Measurements from ENCODE around the gene RCVRN. TPM values are rescaled to one million over a fixed set of nuclear protein-coding genes. Genes with fewer than 3 reads are reported as not detected.

The RCVRN gene
- polyA plus RNA-seq, 1 of the 3 experiments (the other 2 are of a cell fraction): not detected

DNA sequence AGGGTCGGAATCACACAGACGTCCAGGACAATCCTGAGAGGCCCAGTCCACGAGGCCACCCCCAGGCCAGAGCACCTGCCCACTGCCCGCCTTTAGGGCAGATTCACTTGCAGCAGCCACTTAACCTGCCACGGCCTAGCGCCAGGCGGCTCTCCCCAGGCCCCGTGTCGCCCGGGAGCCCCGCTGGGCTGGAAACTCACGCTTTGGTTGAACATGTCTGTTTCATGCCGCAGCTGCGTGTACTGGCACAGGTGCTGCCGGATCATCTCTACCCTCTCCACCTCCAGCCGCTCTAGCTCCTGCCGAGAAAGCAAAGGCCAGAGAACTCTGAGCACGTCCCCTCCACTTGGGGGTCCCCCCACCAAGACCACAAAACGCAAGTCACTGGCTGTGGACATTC, 12.7 kb upstream of the RCVRN start:
- 38% methylated on average over 17 of the region's 19 CpGs for WGBS (ENCODE audit: low lambda C conversion rate)
- DNase-seq: no peak
- Histone ChIP-seq H3K4me1 (ENCODE audit: control insufficient read depth in 1 of 2, insufficient read depth in 2 of 2, low read depth in 1 of 2, low read length in 1 of 2) (no peaks in the 10 kb centered on the region), H3K9ac (no peak overlapping the region), H3K4me3 (ENCODE audit: low read depth in 2 of 2, low read length in 1 of 2) (no peak overlapping the region), H4K20me1 (ENCODE audit: insufficient read depth) (no peaks in the 10 kb centered on the region), H2AFZ (ENCODE audit: low read depth) (no peak overlapping the region), H3K4me2 (no peak overlapping the region), H3K27me3 (ENCODE audit: insufficient read depth) (peaks cover 20% of the 10 kb centered on the region; the same call in 1 of the 2 replicates), H3K9me2 (no peaks in the 10 kb centered on the region), H3K36me3 (replicated peaks in 1 of 2; ENCODE audit: control insufficient read depth in 1 of 2, insufficient read depth in 2 of 2, low read length in 1 of 2) (no peaks in the 10 kb centered on the region), H3F3A (replicated peaks; ENCODE audit: insufficient read depth) (no peaks in the 10 kb centered on the region), H3K27ac (ENCODE audit: low read depth in 2 of 2, low read length in 1 of 2) (no peak overlapping the region), H3K9me3 (no peaks in the 10 kb centered on the region), H3K79me2 (ENCODE audit: insufficient read depth) (no peaks in the 10 kb centered on the region)
- POLR2A ChIA-PET: no interaction called here
- CTCF ChIA-PET: interaction anchor here (0.7 to 3.8 kb wide), 3 partner anchors 11 to 697 kb away, joined by 3 to 15 read pairs (median 3); no protein-coding TSS in a partner anchor
- no peak for TF ChIP-seq RFX5 (IDR thresholded peaks at IDR 0.05; ENCODE audit: low read length)
- TF ChIP-seq GATA2 (CRISPR knock-in tag; IDR thresholded peaks at IDR 0.05): no peak
- no peak for TF ChIP-seq SMC3 (IDR thresholded peaks at IDR 0.05; ENCODE audit: low read depth, low read length)
- TF ChIP-seq GABPA (IDR thresholded peaks at IDR 0.05; ENCODE audit: low read depth): no peak
- TF ChIP-seq FOXJ3 (CRISPR knock-in tag; IDR thresholded peaks at IDR 0.05): no peak

DNA sequence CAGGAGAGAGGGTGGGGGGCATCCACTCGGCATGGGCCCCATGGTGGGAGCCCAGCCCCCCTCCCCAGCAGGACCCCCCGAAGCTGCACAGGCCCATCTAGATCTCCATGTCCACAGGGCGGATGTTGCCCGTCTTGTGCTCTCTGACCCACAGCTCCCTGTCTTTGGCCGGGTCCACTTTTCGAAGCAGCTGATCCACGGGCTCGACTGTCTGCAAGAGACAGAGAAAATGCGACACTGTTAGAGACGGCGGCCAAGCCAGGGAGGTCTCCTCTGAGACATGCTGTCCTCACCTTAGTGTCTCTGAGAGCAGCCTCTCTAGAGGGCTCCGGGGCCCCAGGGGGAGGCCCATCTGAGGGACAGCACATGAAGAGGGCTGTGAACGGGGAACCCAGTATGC, 12.1 kb upstream of the RCVRN start:
- H3K4me3 ChIP-seq (ENCODE audit: low read depth in 2 of 2, low read length in 1 of 2): no peak overlapping the region
- TF ChIP-seq RXRA (IDR thresholded peaks at IDR 0.05; ENCODE audit: borderline replicate concordance, low read depth) (no peak), MXI1 (IDR thresholded peaks at IDR 0.05; ENCODE audit: low read depth, low read length) (no peak), EZH2phosphoT487 (IDR thresholded peaks at IDR 0.05; ENCODE audit: borderline replicate concordance, low read depth) (no peak), TEAD4 (IDR thresholded peaks at IDR 0.05; ENCODE audit: borderline replicate concordance, insufficient read depth) (no peak)
- TF ChIP-seq, protein P1, sequence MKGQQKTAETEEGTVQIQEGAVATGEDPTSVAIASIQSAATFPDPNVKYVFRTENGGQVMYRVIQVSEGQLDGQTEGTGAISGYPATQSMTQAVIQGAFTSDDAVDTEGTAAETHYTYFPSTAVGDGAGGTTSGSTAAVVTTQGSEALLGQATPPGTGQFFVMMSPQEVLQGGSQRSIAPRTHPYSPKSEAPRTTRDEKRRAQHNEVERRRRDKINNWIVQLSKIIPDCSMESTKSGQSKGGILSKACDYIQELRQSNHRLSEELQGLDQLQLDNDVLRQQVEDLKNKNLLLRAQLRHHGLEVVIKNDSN (IDR thresholded peaks at IDR 0.05; ENCODE audit: borderline replicate concordance, low read depth): no peak
- no peaks in the 10 kb centered on the region for H3K79me2 ChIP-seq (ENCODE audit: insufficient read depth)
- H3K9me2 ChIP-seq: no peaks in the 10 kb centered on the region
- ChIA-PET CTCF (interaction anchor here (0.8 to 3.8 kb wide), 3 partner anchors 7 to 698 kb away, joined by 3 to 15 read pairs (median 5); no protein-coding TSS in a partner anchor), POLR2A (no interaction called here)
- no peak for DNase-seq
- H3K27me3 ChIP-seq (ENCODE audit: insufficient read depth): peaks cover 20% of the 10 kb centered on the region; the same call in 1 of the 2 replicates
- no peaks in the 10 kb centered on the region for H3K9me3 ChIP-seq
- WGBS (ENCODE audit: low lambda C conversion rate): 78% methylated on average over 6 of the region's 13 CpGs
- no peaks in the 10 kb centered on the region for H3F3A ChIP-seq (replicated peaks; ENCODE audit: insufficient read depth)
- H3K4me2 ChIP-seq: no peak overlapping the region
- no peaks in the 10 kb centered on the region for H4K20me1 ChIP-seq (ENCODE audit: insufficient read depth)
- no peak overlapping the region for H3K27ac ChIP-seq (ENCODE audit: low read depth in 2 of 2, low read length in 1 of 2)
- H3K9ac ChIP-seq: no peak overlapping the region
- no peaks in the 10 kb centered on the region for H3K4me1 ChIP-seq (ENCODE audit: control insufficient read depth in 1 of 2, insufficient read depth in 2 of 2, low read depth in 1 of 2, low read length in 1 of 2)
- no peak overlapping the region for H2AFZ ChIP-seq (ENCODE audit: low read depth)
- H3K36me3 ChIP-seq (replicated peaks in 1 of 2; ENCODE audit: control insufficient read depth in 1 of 2, insufficient read depth in 2 of 2, low read length in 1 of 2): no peaks in the 10 kb centered on the region

DNA sequence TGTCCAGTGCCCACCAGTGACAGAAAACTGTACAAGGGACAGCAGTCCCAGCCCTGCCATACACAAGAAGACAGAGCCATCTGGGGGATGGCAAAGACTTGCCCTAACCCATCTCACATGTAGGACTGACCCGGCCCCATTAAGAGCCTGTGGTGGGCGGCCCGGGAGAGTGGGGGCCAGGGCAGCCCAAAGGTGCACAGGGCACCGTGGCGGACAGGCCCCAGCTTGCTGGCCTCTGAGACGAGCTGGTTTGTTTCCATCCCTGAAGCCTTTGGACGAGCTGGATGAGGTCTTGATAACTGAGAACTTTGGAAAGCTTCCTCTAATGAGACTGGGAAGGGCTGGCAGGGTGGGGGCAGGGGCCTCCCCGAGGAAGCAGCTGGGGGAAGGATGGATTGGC, 11.0 kb upstream of the RCVRN start:
- no peak overlapping the region for H3K27ac ChIP-seq (ENCODE audit: low read depth in 2 of 2, low read length in 1 of 2)
- no peaks in the 10 kb centered on the region for H4K20me1 ChIP-seq (ENCODE audit: insufficient read depth)
- H3K36me3 ChIP-seq (replicated peaks in 1 of 2; ENCODE audit: control insufficient read depth in 1 of 2, insufficient read depth in 2 of 2, low read length in 1 of 2): no peaks in the 10 kb centered on the region
- no peaks in the 10 kb centered on the region for H3K9me2 ChIP-seq
- H3K4me3 ChIP-seq (ENCODE audit: low read depth in 2 of 2, low read length in 1 of 2): no peak overlapping the region
- ChIA-PET POLR2A (no interaction called here), CTCF (interaction anchor here (1.8 to 3.8 kb wide), 2 partner anchors 8 to 12 kb away, joined by 5 to 15 read pairs; no protein-coding TSS in a partner anchor)
- no peak overlapping the region for H3K9ac ChIP-seq
- H3K4me2 ChIP-seq: no peak overlapping the region
- H3K9me3 ChIP-seq: no peaks in the 10 kb centered on the region
- H3K27me3 ChIP-seq (ENCODE audit: insufficient read depth): peaks cover 27% of the 10 kb centered on the region; the same call in 1 of the 2 replicates
- H3K4me1 ChIP-seq (ENCODE audit: control insufficient read depth in 1 of 2, insufficient read depth in 2 of 2, low read depth in 1 of 2, low read length in 1 of 2): no peaks in the 10 kb centered on the region
- DNase-seq: no peak
- no peak for TF ChIP-seq FOXJ3 (CRISPR knock-in tag; IDR thresholded peaks at IDR 0.05)
- no peaks in the 10 kb centered on the region for H3F3A ChIP-seq (replicated peaks; ENCODE audit: insufficient read depth)
- H2AFZ ChIP-seq (ENCODE audit: low read depth): no peak overlapping the region
- no peaks in the 10 kb centered on the region for H3K79me2 ChIP-seq (ENCODE audit: insufficient read depth)
- 25% methylated on average over 2 of the region's 8 CpGs for WGBS (ENCODE audit: low lambda C conversion rate)
